Activated B cell treated with CpG ODN at 0.5 μM for 24 hours (primary cell): Measurements from ENCODE around the gene KRTAP21-2. TPM values are rescaled to one million over a fixed set of nuclear protein-coding genes. Genes with fewer than 3 reads are reported as not detected.

Experiments used
- ATAC-seq: fragments of 200-7000 bp; cut with Tn5 transposase; one replicate; pipeline ENCODE4 v1.10.0; 2021; ENCODE audit warnings: low read depth, mild to moderate bottlenecking, moderate library complexity
- CTCF ChIA-PET: fragments of 350-600 bp; sonication (Branson Sonifier 250); formaldehyde crosslinking; loops from one replicate; lab custom pipeline; 2021; ENCODE audit warnings: antibody characterized with exemption; lab: Charles Lee
- POLR2A ChIA-PET: fragments of 350-600 bp; sonication (Branson Sonifier 250); formaldehyde crosslinking; loops from one replicate; lab custom pipeline; 2021; ENCODE audit warnings: antibody characterized with exemption; lab: Charles Lee
- DNase-seq: peaks from one replicate; pipeline ENCODE4 v3.0.0; 2022
- H3K27ac Mint-ChIP-seq: one replicate; pipeline ENCODE4 v1.8.0; 2020; ENCODE audit warnings: mixed read lengths
- H3K27me3 Mint-ChIP-seq: one replicate; pipeline ENCODE4 v1.8.0; 2021; ENCODE audit warnings: mixed read lengths
- H3K36me3 Mint-ChIP-seq: one replicate; pipeline ENCODE4 v1.8.0; 2021; ENCODE audit warnings: low read depth, mixed read lengths
- H3K4me1 Mint-ChIP-seq: one replicate; pipeline ENCODE4 v1.8.0; 2021; ENCODE audit warnings: mixed read lengths
- H3K4me3 Mint-ChIP-seq: one replicate; pipeline ENCODE4 v1.8.0; 2020; ENCODE audit warnings: mild to moderate bottlenecking, mixed read lengths
- H3K9me3 Mint-ChIP-seq: one replicate; pipeline ENCODE4 v1.8.0; 2020; ENCODE audit warnings: mixed read lengths
- intact Hi-C: fragments of 100-400 bp; cut with micrococcal nuclease; formaldehyde crosslinking; loops from one replicate; pipeline ENCODE4 v1.15.1; 2024
- total RNA-seq: library from RNA; stranded (reverse); gene quantifications from 2 replicates; pipeline ENCODE4 v1.2.3, GENCODE V29; 2022
- TF ChIP-seq, protein P1 (sequence below): fragments of 200-600 bp; IDR thresholded peaks from one replicate; pipeline ENCODE4 v1.8.0; 2022; ENCODE audit warnings: antibody characterized with exemption, mild to moderate bottlenecking

The KRTAP21-2 gene
- total RNA-seq, 1 donor from 2014 or later: not detected

DNA sequence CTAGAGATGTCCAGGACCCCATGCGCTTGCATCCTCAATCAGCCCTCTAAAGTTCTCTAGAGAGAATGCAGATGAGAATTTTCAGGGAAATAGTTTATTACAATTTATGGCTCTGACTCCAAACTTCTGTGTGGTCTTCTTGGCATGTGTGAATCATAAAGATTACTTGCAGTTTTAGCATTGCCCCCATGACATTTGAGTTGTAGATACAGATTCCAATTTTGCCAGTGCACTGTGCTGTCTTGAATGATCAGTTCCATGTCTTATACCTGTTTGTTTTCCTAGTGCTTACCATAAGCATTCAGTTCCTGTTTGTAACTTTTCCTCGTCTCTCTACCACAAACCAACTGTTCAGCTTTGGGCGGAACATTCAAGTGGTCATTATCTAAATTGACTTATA, 33.3 kb downstream of the KRTAP21-2 start:
- ChIA-PET POLR2A (no interaction called here), CTCF (no interaction called here)
- ATAC-seq: no peak
- TF ChIP-seq, protein P1, sequence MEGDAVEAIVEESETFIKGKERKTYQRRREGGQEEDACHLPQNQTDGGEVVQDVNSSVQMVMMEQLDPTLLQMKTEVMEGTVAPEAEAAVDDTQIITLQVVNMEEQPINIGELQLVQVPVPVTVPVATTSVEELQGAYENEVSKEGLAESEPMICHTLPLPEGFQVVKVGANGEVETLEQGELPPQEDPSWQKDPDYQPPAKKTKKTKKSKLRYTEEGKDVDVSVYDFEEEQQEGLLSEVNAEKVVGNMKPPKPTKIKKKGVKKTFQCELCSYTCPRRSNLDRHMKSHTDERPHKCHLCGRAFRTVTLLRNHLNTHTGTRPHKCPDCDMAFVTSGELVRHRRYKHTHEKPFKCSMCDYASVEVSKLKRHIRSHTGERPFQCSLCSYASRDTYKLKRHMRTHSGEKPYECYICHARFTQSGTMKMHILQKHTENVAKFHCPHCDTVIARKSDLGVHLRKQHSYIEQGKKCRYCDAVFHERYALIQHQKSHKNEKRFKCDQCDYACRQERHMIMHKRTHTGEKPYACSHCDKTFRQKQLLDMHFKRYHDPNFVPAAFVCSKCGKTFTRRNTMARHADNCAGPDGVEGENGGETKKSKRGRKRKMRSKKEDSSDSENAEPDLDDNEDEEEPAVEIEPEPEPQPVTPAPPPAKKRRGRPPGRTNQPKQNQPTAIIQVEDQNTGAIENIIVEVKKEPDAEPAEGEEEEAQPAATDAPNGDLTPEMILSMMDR: no peak
- no peaks in the 10 kb centered on the region for H3K4me1 Mint-ChIP-seq
- intact Hi-C loops: no loop called here
- H3K36me3 Mint-ChIP-seq: no peaks in the 10 kb centered on the region
- H3K27ac Mint-ChIP-seq: no peak overlapping the region
- H3K9me3 Mint-ChIP-seq: peaks cover 2% of the 10 kb centered on the region
- no peaks in the 10 kb centered on the region for H3K27me3 Mint-ChIP-seq
- no peak for DNase-seq
- no peak overlapping the region for H3K4me3 Mint-ChIP-seq

DNA sequence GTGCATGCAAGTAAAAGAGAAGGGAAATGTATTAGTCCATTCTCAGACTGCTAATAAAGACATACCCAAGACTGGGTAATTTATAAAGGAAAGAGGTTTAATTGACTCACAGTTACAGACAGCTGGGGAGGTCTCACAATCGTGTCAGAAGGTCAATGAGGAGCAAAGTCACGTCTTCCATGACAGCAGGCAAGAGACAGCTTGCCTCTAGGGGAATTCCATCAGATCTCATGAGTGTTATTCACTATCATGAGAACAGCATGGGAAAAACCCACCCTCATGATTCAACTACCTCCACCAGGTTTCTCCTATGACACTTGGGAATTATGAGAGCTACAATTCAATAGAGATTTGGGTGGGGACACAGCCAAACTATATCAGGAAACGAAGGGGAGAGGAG, 36.6 kb downstream of the KRTAP21-2 start:
- DNase-seq: no peak
- CTCF ChIA-PET: no interaction called here
- H3K4me1 Mint-ChIP-seq: no peaks in the 10 kb centered on the region

DNA sequence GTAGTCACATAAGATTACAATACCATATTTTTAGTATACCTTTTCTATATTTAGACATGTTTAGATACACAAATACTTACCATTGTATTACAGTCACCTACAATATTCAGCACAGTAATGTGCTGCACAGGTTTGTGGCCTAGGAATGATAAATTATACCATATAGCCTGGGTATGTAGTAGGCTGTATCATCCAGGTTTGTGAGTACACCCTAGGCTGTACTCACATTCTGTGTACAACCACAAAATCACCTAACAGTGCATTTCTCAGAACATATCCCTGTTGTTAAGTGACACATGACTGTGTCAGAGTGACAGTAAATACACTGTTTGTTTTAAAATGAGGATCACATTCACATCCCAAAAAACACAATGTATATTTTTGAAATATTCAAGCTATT, 39.6 kb downstream of the KRTAP21-2 start:
- no peak for ATAC-seq
- TF ChIP-seq, protein P1: no peak
- DNase-seq: no peak
- H3K27ac Mint-ChIP-seq: no peak overlapping the region
- intact Hi-C loops: no loop called here
- H3K4me1 Mint-ChIP-seq: no peaks in the 10 kb centered on the region
- no peaks in the 10 kb centered on the region for H3K27me3 Mint-ChIP-seq
- CTCF ChIA-PET: no interaction called here
- no peak overlapping the region for H3K4me3 Mint-ChIP-seq
- no peaks in the 10 kb centered on the region for H3K9me3 Mint-ChIP-seq
- H3K36me3 Mint-ChIP-seq: no peaks in the 10 kb centered on the region
- POLR2A ChIA-PET: no interaction called here

More for the DNA sequence above, 36.6 kb downstream of the KRTAP21-2 start:
- POLR2A ChIA-PET: no interaction called here
- Mint-ChIP-seq H3K27ac (no peak overlapping the region), H3K36me3 (no peaks in the 10 kb centered on the region), H3K27me3 (no peaks in the 10 kb centered on the region), H3K4me3 (no peak overlapping the region), H3K9me3 (peaks cover 2% of the 10 kb centered on the region)
- intact Hi-C loops: no loop called here
- TF ChIP-seq, protein P1: no peak
- no peak for ATAC-seq

Other genes starting within 250 kb of the KRTAP21-2 start
- gene KRTAP19-5, start 245.1 kb downstream of the KRTAP21-2 start, total RNA-seq: not detected in 2 replicates
- not detected in 2 replicates for gene KRTAP19-6, start 205.4 kb downstream of the KRTAP21-2 start, total RNA-seq
- not detected in 2 replicates for gene KRTAP19-7, start 185.9 kb downstream of the KRTAP21-2 start, total RNA-seq
- gene KRTAP22-2, start 156.9 kb downstream of the KRTAP21-2 start, total RNA-seq: not detected in 2 replicates
- gene KRTAP6-3, start 154.8 kb downstream of the KRTAP21-2 start, total RNA-seq: not detected in 2 replicates
- gene KRTAP6-2, start 148.4 kb downstream of the KRTAP21-2 start, total RNA-seq: not detected in 2 replicates
- gene KRTAP22-1, start 146.2 kb downstream of the KRTAP21-2 start, total RNA-seq: not detected in 2 replicates
- gene KRTAP6-1, start 133.3 kb downstream of the KRTAP21-2 start, total RNA-seq: not detected in 2 replicates
- gene KRTAP20-1, start 130.8 kb downstream of the KRTAP21-2 start, total RNA-seq: not detected in 2 replicates
- gene KRTAP20-4, start 126.6 kb downstream of the KRTAP21-2 start, total RNA-seq: not detected in 2 replicates
- gene KRTAP20-2, start 112.1 kb downstream of the KRTAP21-2 start, total RNA-seq: not detected in 2 replicates
- not detected in 2 replicates for gene KRTAP20-3, start 104.4 kb downstream of the KRTAP21-2 start, total RNA-seq
- not detected in 2 replicates for gene KRTAP21-3, start 28.5 kb downstream of the KRTAP21-2 start, total RNA-seq
- not detected in 2 replicates for gene KRTAP21-1, start 8.2 kb upstream of the KRTAP21-2 start, total RNA-seq
- gene KRTAP8-1, start 66.0 kb upstream of the KRTAP21-2 start, total RNA-seq: not detected in 2 replicates
- not detected in 2 replicates for gene KRTAP7-1, start 82.5 kb upstream of the KRTAP21-2 start, total RNA-seq
- not detected in 2 replicates for gene KRTAP11-1, start 134.3 kb upstream of the KRTAP21-2 start, total RNA-seq